Measurements from ENCODE around the gene TMEM225B. TPM values are rescaled to one million over a fixed set of nuclear protein-coding genes. Genes with fewer than 3 reads are reported as not detected.

Gene TMEM225B
- total RNA-seq, 2 donors from 2014 or later: 23.5 TPM; not detected in 1

DNA sequence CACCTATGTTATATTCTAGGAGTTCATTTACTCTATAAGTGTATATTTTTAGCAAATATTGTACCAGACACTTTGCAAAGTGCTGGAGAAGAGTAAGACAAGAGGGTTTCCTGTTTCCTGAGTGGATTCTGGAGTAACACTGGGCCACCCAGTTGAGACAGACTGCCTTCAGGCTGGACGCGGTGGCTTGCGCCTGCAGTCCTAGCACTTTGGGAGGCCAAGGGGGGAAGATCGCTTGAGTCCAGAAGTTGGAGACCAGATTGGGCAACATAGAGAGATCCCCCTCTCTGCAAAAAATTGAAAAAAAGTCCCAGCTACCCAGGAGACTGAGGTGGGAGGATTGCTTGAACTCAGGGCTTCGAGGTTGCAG is 17.9 kb downstream of the TMEM225B start:
- Histone ChIP-seq H3K4me3 (peak overlapping the region; percentile 76 to 88), H3K27me3 (replicated peaks; ENCODE audit: insufficient read depth) (no peaks in the 10 kb centered on the region), H3K36me3 (peaks cover 0 to 2% of the 10 kb centered on the region in 2 donors), H3K9me3 (no peaks in the 10 kb centered on the region), H3K4me1 (replicated peaks) (peaks cover 6% of the 10 kb centered on the region), H3K27ac (no peak overlapping the region)
- DNase-seq (ENCODE audit: low spot score): no peak
- WGBS: 94% methylated on average over 5 of the region's 5 CpGs
- intact Hi-C loops (cut with DNase I): loop anchor here (5.0 to 10.0 kb wide), 3 partner anchors 59 to 309 kb away; partner anchors contain the start of genes GJC3 and ZNF655
- TF ChIP-seq POLR2A (IDR thresholded peaks at IDR 0.05): no peak
- TF ChIP-seq, protein P1, sequence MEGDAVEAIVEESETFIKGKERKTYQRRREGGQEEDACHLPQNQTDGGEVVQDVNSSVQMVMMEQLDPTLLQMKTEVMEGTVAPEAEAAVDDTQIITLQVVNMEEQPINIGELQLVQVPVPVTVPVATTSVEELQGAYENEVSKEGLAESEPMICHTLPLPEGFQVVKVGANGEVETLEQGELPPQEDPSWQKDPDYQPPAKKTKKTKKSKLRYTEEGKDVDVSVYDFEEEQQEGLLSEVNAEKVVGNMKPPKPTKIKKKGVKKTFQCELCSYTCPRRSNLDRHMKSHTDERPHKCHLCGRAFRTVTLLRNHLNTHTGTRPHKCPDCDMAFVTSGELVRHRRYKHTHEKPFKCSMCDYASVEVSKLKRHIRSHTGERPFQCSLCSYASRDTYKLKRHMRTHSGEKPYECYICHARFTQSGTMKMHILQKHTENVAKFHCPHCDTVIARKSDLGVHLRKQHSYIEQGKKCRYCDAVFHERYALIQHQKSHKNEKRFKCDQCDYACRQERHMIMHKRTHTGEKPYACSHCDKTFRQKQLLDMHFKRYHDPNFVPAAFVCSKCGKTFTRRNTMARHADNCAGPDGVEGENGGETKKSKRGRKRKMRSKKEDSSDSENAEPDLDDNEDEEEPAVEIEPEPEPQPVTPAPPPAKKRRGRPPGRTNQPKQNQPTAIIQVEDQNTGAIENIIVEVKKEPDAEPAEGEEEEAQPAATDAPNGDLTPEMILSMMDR (IDR thresholded peaks at IDR 0.05): no peak
- TF ChIP-seq POLR2AphosphoS5 (IDR thresholded peaks at IDR 0.05): no peak

DNA sequence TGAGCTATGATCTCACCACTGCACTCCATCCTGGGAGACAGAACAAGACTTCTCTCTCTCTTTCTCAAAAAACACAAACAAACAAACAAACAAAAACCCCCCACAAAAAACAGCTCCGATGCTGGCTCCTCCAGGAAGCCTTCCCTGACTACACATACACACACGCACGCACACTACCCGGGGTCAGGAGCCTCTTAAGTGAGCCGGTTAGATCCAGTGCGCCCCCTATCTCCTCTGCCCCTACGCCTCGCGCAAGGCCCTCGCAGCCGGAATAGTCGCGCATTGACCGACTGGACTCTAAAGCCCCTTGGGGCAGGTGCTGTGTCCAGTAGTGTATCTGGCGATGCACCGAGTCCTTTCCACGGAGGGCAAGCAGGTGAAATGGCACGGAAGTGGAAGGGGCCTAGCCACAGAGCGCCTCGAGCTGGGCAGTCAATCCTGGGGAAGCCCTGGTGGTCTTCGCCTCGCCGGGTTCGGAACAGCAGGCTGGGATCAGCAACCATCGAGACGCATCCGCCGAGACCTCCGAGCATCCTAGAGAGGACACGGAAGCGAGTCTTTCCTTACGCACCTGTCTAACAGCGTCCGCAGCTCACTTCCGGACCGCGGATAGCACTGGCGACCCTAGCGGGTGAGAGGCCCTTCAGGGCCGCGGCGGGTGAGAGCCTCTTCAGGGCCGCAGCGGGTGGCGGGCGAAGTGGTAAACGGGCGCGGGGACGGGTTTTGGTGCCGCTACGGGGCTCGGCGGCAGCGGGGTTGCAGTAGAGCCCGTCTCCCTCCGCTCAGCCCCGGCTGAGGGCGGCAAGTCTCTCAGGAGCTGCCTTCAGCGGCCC is 18.5 kb downstream of the TMEM225B start, which contains the start of gene ZSCAN25:
Gene ZSCAN25, plus strand, starts transcription at position 588 of the 833 bp plus-strand sequence. CDS start 2,661 bp downstream, outside the sequence.
- intact Hi-C loops (cut with DNase I): loop anchor here (5.0 to 10.0 kb wide), 3 partner anchors 59 to 308 kb away; partner anchors contain the start of genes GJC3 and ZNF655
- peak within 1 kb of the TSS; percentile 65 to 78 for H3K27ac ChIP-seq
- peaks cover 0 to 2% of the 10 kb centered on the region in 2 donors for H3K36me3 ChIP-seq
- DNase-seq (ENCODE audit: low spot score): peak; percentile 76
- under 1% methylated on average over 50 of the region's 60 CpGs for WGBS
- H3K27me3 ChIP-seq (replicated peaks; ENCODE audit: insufficient read depth): no peaks in the 10 kb centered on the region
- peak within 1 kb of the TSS; percentile 76 to 88 for H3K4me3 ChIP-seq
- peaks cover 6% of the 10 kb centered on the region for H3K4me1 ChIP-seq (replicated peaks)
- no peak for TF ChIP-seq POLR2A (IDR thresholded peaks at IDR 0.05)
- TF ChIP-seq, protein P1 (IDR thresholded peaks at IDR 0.05): peak in 1 of 4 experiments; percentile 24
- peak; percentile 91 for TF ChIP-seq POLR2AphosphoS5 (IDR thresholded peaks at IDR 0.05)
- no peaks in the 10 kb centered on the region for H3K9me3 ChIP-seq

DNA sequence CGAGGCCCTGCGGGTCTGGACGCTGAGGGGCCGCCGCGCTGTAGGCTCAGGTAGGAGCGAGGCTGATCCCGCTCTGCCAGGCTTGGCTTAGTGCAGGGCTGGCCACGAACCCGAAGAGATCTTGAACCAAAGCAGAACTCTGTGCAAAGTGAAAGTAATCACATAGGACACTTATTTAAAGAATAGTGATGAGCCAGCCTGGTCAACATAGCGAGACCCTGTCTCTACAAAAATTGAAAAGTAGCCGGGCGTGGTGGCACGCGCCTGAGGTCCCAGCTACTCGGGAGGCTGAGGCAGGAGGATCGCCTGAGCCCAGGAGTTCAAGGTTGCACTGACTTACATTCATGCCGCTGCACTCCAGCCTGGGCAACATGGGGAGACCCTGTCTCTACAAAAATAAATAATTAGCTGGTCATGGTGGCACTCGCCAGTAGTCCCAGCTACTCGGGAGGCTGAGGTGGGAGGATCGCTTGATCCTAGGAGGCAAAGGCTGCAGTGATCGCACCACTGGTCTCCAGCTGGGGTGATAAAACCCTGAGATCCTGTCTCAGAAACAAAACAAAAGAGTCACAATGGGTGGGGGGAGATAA is 19.2 kb downstream of the TMEM225B start:
- no peaks in the 10 kb centered on the region for H3K9me3 ChIP-seq
- H3K27me3 ChIP-seq (replicated peaks; ENCODE audit: insufficient read depth): no peaks in the 10 kb centered on the region
- intact Hi-C loops (cut with DNase I): loop anchor here (5.0 to 10.0 kb wide), 3 partner anchors 60 to 308 kb away; partner anchors contain the start of genes GJC3 and ZNF655
- H3K36me3 ChIP-seq: peaks cover 2 to 3% of the 10 kb centered on the region in 2 donors
- no peak for TF ChIP-seq POLR2A (IDR thresholded peaks at IDR 0.05)
- no peak for TF ChIP-seq POLR2AphosphoS5 (IDR thresholded peaks at IDR 0.05)
- TF ChIP-seq, protein P1 (IDR thresholded peaks at IDR 0.05): no peak
- WGBS: 12% methylated on average over 20 of the region's 22 CpGs
- H3K4me3 ChIP-seq: peak overlapping the region; percentile 76 to 88
- peaks cover 6% of the 10 kb centered on the region for H3K4me1 ChIP-seq (replicated peaks)
- DNase-seq (ENCODE audit: low spot score): no peak
- peak overlapping the region; percentile 65 to 78 for H3K27ac ChIP-seq

DNA sequence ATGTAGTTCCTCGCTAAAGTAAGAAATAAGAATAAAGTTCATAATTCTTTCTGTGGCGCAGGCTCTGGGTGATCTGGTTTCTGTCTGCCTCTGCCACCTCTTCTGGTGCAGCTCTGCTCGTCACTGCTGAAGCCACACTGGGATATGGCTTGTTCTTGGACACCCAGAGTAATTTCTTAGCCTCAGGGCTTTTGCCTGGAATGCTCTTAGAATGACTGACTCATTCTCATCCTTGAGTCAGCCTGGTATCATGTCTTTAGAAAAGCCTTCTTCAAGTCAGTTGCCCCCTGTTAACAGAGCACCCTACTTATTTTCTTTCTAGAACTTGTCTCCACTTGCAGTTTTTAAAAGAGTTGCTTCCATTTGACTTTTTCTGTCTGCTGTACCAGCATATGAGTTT is 20.7 kb downstream of the TMEM225B start:
- 88% methylated on average over 3 of the region's 3 CpGs for WGBS
- H3K27ac ChIP-seq: no peak overlapping the region
- peaks cover 2 to 10% of the 10 kb centered on the region in 2 donors for H3K36me3 ChIP-seq
- peaks cover 6% of the 10 kb centered on the region for H3K4me1 ChIP-seq (replicated peaks)
- H3K9me3 ChIP-seq: no peaks in the 10 kb centered on the region
- no peaks in the 10 kb centered on the region for H3K27me3 ChIP-seq (replicated peaks; ENCODE audit: insufficient read depth)
- intact Hi-C loops (cut with DNase I): loop anchor here (5.0 to 10.0 kb wide), 3 partner anchors 61 to 306 kb away; partner anchors contain the start of genes GJC3 and ZNF655
- H3K4me3 ChIP-seq: no peak overlapping the region
- DNase-seq (ENCODE audit: low spot score): no peak
- TF ChIP-seq POLR2A (IDR thresholded peaks at IDR 0.05): no peak
- TF ChIP-seq, protein P1 (IDR thresholded peaks at IDR 0.05): no peak
- TF ChIP-seq POLR2AphosphoS5 (IDR thresholded peaks at IDR 0.05): no peak
